GM12801 (cell line): Measurements from ENCODE around the gene EPS8L3.

Experiments used
- TF ChIP-seq, protein P1 (sequence below): IDR thresholded peaks from one replicate; pipeline ENCODE4 v1.5.1; 2011; ENCODE audit warnings: control low read depth; ENCODE audit not compliant: insufficient read length; ENCODE audit errors: extremely low read depth

EPS8L3 gene

DNA sequence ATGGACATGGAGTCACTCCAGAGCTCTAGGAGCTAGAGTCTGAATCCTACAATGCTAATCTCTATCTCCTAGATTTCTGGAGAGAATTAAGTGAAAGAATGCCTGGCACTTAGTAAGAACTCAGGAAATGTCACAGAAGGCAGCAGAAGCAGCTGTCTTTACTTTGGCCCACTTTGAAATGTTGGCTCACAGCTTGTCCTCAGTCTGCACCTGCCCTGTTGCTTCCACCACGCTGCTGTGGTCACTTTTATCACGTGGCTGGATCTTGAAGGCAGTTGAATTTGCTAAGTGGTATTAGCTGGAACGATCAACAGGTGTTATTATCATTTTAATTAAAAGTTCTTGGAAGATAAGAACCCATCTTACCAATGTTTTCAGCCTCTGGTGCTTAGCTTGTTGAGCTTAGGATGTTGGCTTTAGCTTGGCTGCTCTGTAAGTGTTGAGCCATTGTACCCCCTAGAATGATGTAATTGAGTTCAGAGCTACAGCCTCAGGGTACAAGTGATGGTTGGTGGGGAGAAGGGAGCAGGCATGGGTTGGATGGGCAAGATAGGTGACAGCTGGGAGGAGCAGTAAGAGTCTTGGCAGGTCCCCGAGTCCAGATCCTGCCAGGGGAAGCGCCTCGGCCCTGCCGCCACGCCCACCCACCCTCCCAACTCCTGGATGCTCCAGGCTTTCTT, 41.9 kb upstream of the EPS8L3 start:
- TF ChIP-seq, protein P1, sequence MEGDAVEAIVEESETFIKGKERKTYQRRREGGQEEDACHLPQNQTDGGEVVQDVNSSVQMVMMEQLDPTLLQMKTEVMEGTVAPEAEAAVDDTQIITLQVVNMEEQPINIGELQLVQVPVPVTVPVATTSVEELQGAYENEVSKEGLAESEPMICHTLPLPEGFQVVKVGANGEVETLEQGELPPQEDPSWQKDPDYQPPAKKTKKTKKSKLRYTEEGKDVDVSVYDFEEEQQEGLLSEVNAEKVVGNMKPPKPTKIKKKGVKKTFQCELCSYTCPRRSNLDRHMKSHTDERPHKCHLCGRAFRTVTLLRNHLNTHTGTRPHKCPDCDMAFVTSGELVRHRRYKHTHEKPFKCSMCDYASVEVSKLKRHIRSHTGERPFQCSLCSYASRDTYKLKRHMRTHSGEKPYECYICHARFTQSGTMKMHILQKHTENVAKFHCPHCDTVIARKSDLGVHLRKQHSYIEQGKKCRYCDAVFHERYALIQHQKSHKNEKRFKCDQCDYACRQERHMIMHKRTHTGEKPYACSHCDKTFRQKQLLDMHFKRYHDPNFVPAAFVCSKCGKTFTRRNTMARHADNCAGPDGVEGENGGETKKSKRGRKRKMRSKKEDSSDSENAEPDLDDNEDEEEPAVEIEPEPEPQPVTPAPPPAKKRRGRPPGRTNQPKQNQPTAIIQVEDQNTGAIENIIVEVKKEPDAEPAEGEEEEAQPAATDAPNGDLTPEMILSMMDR, result no peak

DNA sequence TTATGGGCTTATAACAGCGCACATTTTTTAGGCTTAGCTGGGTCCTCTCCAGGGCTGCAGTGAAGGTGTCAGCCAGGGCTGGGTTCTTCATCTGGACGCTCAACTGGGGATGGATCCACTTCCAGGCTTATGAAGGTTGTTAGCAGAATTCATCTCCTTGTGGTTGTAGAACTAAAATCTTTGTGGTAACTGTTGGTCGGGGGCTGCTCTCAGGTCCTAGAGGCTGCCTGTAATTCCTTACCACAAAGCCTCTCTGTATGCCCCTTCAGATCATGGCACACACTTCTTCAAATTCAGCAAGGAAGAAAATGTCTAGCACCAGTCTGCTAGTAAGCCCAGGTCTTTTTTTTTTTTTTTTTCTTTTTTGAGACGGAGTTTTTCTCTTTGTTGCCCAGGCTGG, 40.9 kb upstream of the EPS8L3 start:
- TF ChIP-seq, protein P1, result no peak

DNA sequence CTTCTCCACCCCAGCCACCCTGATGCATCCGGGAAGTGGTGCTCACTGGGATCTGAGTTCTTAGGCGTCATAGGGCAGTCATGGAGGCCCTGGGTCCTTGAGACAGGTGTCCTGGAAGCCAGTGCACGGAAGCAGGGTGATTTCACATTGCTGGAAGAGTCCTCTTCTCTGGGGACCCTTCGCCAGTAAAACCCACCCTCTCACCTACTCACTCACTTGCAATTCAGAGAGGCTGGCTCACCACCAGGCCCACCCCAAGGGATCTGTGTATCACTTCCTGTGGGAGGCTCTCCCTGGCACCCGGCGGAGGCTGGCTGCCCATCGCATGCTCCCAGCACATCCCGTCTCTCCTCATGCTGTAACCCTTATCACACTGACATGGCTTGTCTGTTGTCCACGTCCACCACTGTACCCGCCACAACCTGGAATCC, 40.2 kb upstream of the EPS8L3 start:
- TF ChIP-seq, protein P1, result no peak

DNA sequence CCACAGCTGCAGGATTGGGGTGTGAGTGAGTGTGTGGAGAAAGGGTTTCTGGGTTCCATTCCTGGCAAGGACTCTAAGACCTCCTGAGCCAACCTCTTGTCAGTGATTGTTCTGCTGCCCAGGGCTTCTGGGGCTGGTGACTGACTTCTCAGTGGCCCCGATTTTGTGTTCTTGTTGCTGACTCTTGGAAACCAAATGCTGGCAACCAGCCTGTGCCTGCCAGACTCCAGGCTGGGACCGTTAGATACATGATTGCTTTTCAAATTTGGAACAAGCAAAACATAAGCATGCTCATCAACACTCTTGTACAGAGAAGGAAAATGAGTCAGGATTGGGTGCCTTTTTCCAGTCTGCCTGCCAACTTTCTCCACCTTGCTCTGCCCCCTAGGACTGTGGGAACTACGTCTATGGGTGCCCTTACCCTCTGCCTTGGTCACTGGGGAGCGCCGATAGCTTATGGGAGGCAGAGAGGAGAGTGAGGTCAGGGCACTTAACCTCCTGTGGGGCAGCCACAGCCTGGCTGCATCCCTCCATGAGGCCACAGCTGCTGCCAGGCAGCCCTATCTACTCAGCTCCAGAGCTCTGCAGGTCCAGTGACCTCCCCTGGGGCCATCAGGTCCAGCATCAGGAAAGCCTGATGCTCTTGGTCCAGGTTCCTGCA, 39.3 kb upstream of the EPS8L3 start:
- TF ChIP-seq, protein P1, result no peak

DNA sequence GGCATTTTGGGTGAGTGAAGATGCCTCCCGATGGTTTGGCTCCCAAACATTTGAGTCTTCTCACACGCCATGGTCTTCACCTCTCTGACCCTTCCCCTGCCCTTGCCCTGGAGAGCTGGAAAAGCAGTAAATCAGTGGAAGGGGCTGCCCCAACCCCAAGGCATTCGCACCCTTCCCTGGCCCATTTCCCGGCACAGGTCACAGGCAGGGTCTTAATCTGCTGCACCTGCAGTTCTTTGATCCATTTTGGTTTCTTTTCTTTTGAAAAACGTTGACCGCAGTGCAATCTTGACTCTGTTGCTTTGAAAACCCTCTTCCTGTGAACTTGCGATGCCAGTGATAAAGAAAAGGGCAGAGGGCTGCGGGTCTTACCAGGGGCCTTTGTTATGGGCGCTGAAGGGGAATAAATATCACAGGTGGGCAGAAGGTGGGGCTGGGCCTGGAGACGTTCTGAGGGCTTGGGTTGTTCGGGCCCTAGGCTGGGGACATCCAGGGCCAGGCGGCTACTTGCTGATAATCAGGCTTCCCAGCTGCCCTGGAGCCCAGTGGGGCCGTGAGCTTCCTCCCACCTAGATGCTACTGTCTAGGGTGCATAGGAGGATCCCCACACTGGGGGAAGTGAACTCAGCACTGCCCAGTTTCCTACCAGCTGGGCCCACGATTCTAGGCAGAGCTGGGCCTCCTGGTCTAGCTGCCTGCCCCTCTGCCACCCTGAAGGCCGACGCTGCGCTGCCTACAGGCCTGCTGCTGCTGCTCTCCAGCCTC, 38.6 kb upstream of the EPS8L3 start:
- TF ChIP-seq, protein P1, result no peak

DNA sequence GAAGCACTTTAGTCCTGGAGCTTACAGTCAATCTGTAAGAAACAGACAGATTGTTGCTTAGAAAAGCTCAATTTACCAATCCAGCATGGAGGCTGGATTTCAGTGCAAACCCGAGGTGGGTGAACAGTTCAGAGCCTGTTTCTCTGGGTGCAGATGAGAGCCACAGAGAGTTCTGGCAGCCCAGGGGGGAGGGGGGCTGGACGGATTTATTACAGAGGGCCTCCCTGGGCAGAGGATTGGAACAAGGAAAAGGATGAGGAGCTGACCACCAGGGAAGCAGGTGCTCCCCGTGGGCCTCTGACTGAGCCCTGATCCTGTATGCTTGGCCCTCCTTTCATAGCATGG, 38.0 kb upstream of the EPS8L3 start:
- TF ChIP-seq, protein P1, result no peak

DNA sequence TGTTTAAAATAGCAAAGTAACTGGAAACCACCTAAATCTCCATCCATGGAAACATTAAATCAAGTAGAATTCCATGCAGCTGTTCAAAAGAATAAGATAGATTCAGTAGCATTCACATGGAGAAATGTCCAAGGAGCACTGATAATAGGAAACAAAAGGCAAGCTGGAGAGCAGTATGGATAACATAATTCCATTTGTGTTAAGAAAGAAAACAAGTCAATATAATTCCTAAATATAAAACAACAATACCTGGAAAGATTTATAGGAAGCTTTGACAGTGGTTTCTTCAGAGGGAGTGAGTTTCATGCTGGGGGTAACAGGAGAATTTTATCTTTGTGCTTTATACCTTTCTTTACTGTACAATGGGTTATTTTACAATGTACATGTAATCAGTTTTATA, 36.6 kb upstream of the EPS8L3 start:
- TF ChIP-seq, protein P1, result no peak
